Measurements from ENCODE around the gene TMEM203.

The TMEM203 gene

GRCh38 chr9:137160716-137161557, 44.5 kb downstream of the TMEM203 start:
- peaks cover 5% of the 10 kb centered on the region for H3K27me3 ChIP-seq (ENCODE audit: control insufficient read depth, insufficient read depth, low read length)
- no peak overlapping the region for H3K4me3 ChIP-seq (ENCODE audit: low read depth, low read length)
- no peak overlapping the region for H3K9ac ChIP-seq
- no peak overlapping the region for H2AFZ ChIP-seq
- no peaks in the 10 kb centered on the region for H3K9me3 ChIP-seq (ENCODE audit: control insufficient read depth, low read length)
- no peak for TF ChIP-seq CTCF (IDR thresholded peaks at IDR 0.05)
- no peaks in the 10 kb centered on the region for H3K36me3 ChIP-seq (ENCODE audit: control insufficient read depth, insufficient read depth, low read length)
- H3K79me2 ChIP-seq = no peaks in the 10 kb centered on the region
- no peaks in the 10 kb centered on the region for H3K4me1 ChIP-seq
- H3K4me2 ChIP-seq (ENCODE audit: low read length) = no peak overlapping the region
- no peak overlapping the region for H3K27ac ChIP-seq

- H3K27ac ChIP-seq = no peak overlapping the region
- H3K4me1 ChIP-seq = no peaks in the 10 kb centered on the region
- no peak overlapping the region for H3K4me3 ChIP-seq (ENCODE audit: low read depth, low read length)
- H3K4me2 ChIP-seq (ENCODE audit: low read length) = no peak overlapping the region
- H3K27me3 ChIP-seq (ENCODE audit: control insufficient read depth, insufficient read depth, low read length) = peaks cover 5% of the 10 kb centered on the region
- H3K9ac ChIP-seq = no peak overlapping the region
- no peaks in the 10 kb centered on the region for H3K9me3 ChIP-seq (ENCODE audit: control insufficient read depth, low read length)
- no peak overlapping the region for H2AFZ ChIP-seq
- H3K36me3 ChIP-seq (ENCODE audit: control insufficient read depth, insufficient read depth, low read length) = no peaks in the 10 kb centered on the region
- H3K79me2 ChIP-seq = no peaks in the 10 kb centered on the region
- no peak for TF ChIP-seq CTCF (IDR thresholded peaks at IDR 0.05)
These were observed 45.4 kb downstream of the TMEM203 start for GRCh38 chr9:137160054-137160425.

GRCh38 chr9:137159105-137160053, 46.1 kb downstream of the TMEM203 start:
- Histone ChIP-seq H3K4me2 (ENCODE audit: low read length) (no peak overlapping the region), H3K9me3 (ENCODE audit: control insufficient read depth, low read length) (no peaks in the 10 kb centered on the region), H3K27me3 (ENCODE audit: control insufficient read depth, insufficient read depth, low read length) (peaks cover 5% of the 10 kb centered on the region), H3K79me2 (no peaks in the 10 kb centered on the region), H3K36me3 (ENCODE audit: control insufficient read depth, insufficient read depth, low read length) (no peaks in the 10 kb centered on the region), H3K9ac (no peak overlapping the region), H2AFZ (no peak overlapping the region), H3K4me1 (no peaks in the 10 kb centered on the region), H3K4me3 (ENCODE audit: low read depth, low read length) (no peak overlapping the region), H3K27ac (no peak overlapping the region)
- TF ChIP-seq CTCF (IDR thresholded peaks at IDR 0.05) = no peak

- Histone ChIP-seq H2AFZ (no peak overlapping the region), H3K36me3 (ENCODE audit: control insufficient read depth, insufficient read depth, low read length) (no peaks in the 10 kb centered on the region), H3K9ac (no peak overlapping the region), H3K27ac (no peak overlapping the region), H3K4me1 (no peaks in the 10 kb centered on the region), H3K27me3 (ENCODE audit: control insufficient read depth, insufficient read depth, low read length) (no peaks in the 10 kb centered on the region), H3K9me3 (ENCODE audit: control insufficient read depth, low read length) (no peaks in the 10 kb centered on the region), H3K4me3 (ENCODE audit: low read depth, low read length) (no peak overlapping the region), H3K4me2 (ENCODE audit: low read length) (no peak overlapping the region), H3K79me2 (no peaks in the 10 kb centered on the region)
- no peak for TF ChIP-seq CTCF (IDR thresholded peaks at IDR 0.05)
These were observed 46.8 kb downstream of the TMEM203 start for GRCh38 chr9:137158625-137159024.
